Mesendoderm (in vitro differentiated cells): ENCODE measurements around the gene VPS9D1.

Experiments used
- DNase-seq: peaks from one replicate; pipeline ENCODE4 v3.0.0; 2013
- H2AK5ac ChIP-seq: 2 replicates; pipeline ENCODE4 v1.6.1; 2013; ENCODE audit warnings: low read length, inconsistent platforms
- H2BK120ac ChIP-seq: 2 replicates; pipeline ENCODE4 v1.6.1; 2013; ENCODE audit warnings: low read depth, mild to moderate bottlenecking, low read length, moderate library complexity, mixed read lengths
- H2BK15ac ChIP-seq: replicated peaks from 2 replicates; pipeline ENCODE4 v1.6.1; 2013; ENCODE audit warnings: low read depth, mild to moderate bottlenecking, moderate library complexity
- H2BK5ac ChIP-seq: 2 replicates; pipeline ENCODE4 v1.6.1; 2013; ENCODE audit warnings: low read length, inconsistent platforms
- H3K18ac ChIP-seq: 2 replicates; pipeline ENCODE4 v1.6.1; 2013; ENCODE audit warnings: mild to moderate bottlenecking, low read length, mixed read lengths
- H3K23ac ChIP-seq: one replicate; pipeline ENCODE4 v1.6.1; 2013; ENCODE audit warnings: low read length
- H3K27ac ChIP-seq: 2 replicates; pipeline ENCODE4 v1.5.1; 2013; ENCODE audit warnings: low read depth, mild to moderate bottlenecking, inconsistent platforms, low read length, moderate library complexity
- H3K27me3 ChIP-seq: 2 replicates; pipeline ENCODE4 v1.6.1; 2013; ENCODE audit warnings: low read length, control low read depth, mild to moderate bottlenecking, inconsistent platforms; ENCODE audit not compliant: insufficient read depth, poor library complexity
- H3K36me3 ChIP-seq: 2 replicates; pipeline ENCODE4 v1.6.1; 2013; ENCODE audit warnings: low read length, inconsistent platforms; ENCODE audit not compliant: control insufficient read depth, insufficient read depth
- H3K4ac ChIP-seq: one replicate; pipeline ENCODE4 v1.6.1; 2013; ENCODE audit warnings: low read depth, mild to moderate bottlenecking, low read length, moderate library complexity
- H3K4me1 ChIP-seq: 2 replicates; pipeline ENCODE4 v1.6.1; 2013; ENCODE audit warnings: low read depth, low read length, inconsistent platforms; ENCODE audit not compliant: control insufficient read depth
- H3K4me2 ChIP-seq: 2 replicates; pipeline ENCODE4 v1.6.1; 2013; ENCODE audit warnings: low read length
- H3K4me3 ChIP-seq: 2 replicates; pipeline ENCODE4 v1.5.1; 2013; ENCODE audit warnings: mild to moderate bottlenecking, low read length
- H3K56ac ChIP-seq: one replicate; pipeline ENCODE4 v1.6.1; 2013; ENCODE audit warnings: low read length
- H3K79me1 ChIP-seq: 2 replicates; pipeline ENCODE4 v1.6.1; 2013; ENCODE audit warnings: low read length, inconsistent platforms
- H3K79me2 ChIP-seq: 2 replicates; pipeline ENCODE4 v1.6.1; 2013; ENCODE audit warnings: mild to moderate bottlenecking, low read length; ENCODE audit not compliant: control insufficient read depth, insufficient read depth
- H3K9ac ChIP-seq: 2 replicates; pipeline ENCODE4 v1.6.1; 2013; ENCODE audit warnings: low read length, inconsistent platforms
- H4K5ac ChIP-seq: one replicate; pipeline ENCODE4 v1.6.1; 2013; ENCODE audit warnings: low read length
- H4K8ac ChIP-seq: one replicate; pipeline ENCODE4 v1.6.1; 2013; ENCODE audit warnings: low read depth, mild to moderate bottlenecking, control low read depth, low read length, moderate library complexity
- WGBS: extraction: QIAGEN DNeasy Blood & Tissue Kit; methylation state at CpG from one replicate; pipeline ENCODE4 v1.1.7; 2013; ENCODE audit warnings: low lambda C conversion rate, missing lambda C conversion rate; ENCODE audit not compliant: insufficient coverage; ENCODE audit errors: extremely low coverage; 5-methylcytosine and 5-hydroxymethylcytosine counted together

Gene VPS9D1

DNA sequence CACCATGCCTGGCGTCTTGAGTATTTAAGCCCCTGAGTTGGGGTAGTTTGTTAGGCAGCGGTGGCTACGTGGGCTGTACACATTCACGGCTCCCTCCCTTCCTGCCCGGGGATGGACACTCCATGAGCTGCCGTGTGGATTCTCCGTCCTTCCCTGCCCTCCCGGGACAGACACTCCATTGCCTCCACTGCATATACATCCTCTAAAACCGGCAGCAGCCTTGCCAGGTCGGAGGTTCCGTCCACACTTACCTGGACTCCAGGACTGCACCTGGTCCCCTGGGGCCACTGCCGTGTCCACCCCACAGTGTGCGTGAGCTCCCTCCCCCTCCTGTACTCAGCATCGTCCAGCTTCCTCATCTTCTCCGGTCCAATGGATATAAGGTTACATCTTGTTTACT, 15.7 kb downstream of the VPS9D1 start:
- Histone ChIP-seq H3K79me2 (no peaks in the 10 kb centered on the region), H3K9ac (no peak overlapping the region), H3K79me1 (no peaks in the 10 kb centered on the region), H3K4ac (no peak overlapping the region), H3K4me3 (no peak overlapping the region), H2BK5ac (no peak overlapping the region), H2AK5ac (no peak overlapping the region), H3K23ac (no peak overlapping the region), H3K27ac (no peak overlapping the region), H3K36me3 (no peaks in the 10 kb centered on the region), H3K4me2 (no peak overlapping the region), H2BK15ac (no peak overlapping the region), H3K4me1 (peaks cover 5% of the 10 kb centered on the region), H3K27me3 (no peaks in the 10 kb centered on the region), H4K5ac (no peak overlapping the region), H3K18ac (no peak overlapping the region), H2BK120ac (no peak overlapping the region), H3K56ac (no peak overlapping the region), H4K8ac (no peak overlapping the region)
- DNase-seq: no peak
- no CpG with 5 or more reads among the region's 15 CpGs for WGBS

GRCh38 chr16:89704281-89704680, 16.4 kb downstream of the VPS9D1 start:
- no peak overlapping the region for H4K8ac ChIP-seq
- H3K36me3 ChIP-seq: no peaks in the 10 kb centered on the region
- no peak overlapping the region for H2BK5ac ChIP-seq
- no peak overlapping the region for H3K56ac ChIP-seq
- H3K4me2 ChIP-seq: no peak overlapping the region
- H3K18ac ChIP-seq: no peak overlapping the region
- no peak overlapping the region for H3K9ac ChIP-seq
- no peak overlapping the region for H3K4me3 ChIP-seq
- no peak for DNase-seq
- no peaks in the 10 kb centered on the region for H3K27me3 ChIP-seq
- no peak overlapping the region for H2BK15ac ChIP-seq
- no peak overlapping the region for H3K27ac ChIP-seq
- no peaks in the 10 kb centered on the region for H3K79me2 ChIP-seq
- peaks cover 7% of the 10 kb centered on the region for H3K4me1 ChIP-seq
- no peak overlapping the region for H3K4ac ChIP-seq
- no peak overlapping the region for H2BK120ac ChIP-seq
- no peak overlapping the region for H2AK5ac ChIP-seq
- H4K5ac ChIP-seq: no peak overlapping the region
- H3K23ac ChIP-seq: no peak overlapping the region
- no peaks in the 10 kb centered on the region for H3K79me1 ChIP-seq
- WGBS: no CpG with 5 or more reads among the region's 13 CpGs

- Histone ChIP-seq H3K9ac (peak within 1 kb of the TSS; percentile 80), H3K27me3 (no peaks in the 10 kb centered on the region), H3K4me3 (peak within 1 kb of the TSS; percentile 74), H3K23ac (peak within 1 kb of the TSS; percentile 80), H3K79me1 (no peaks in the 10 kb centered on the region), H3K4ac (no peak within 1 kb of the TSS), H2BK5ac (no peak within 1 kb of the TSS), H4K8ac (no peak within 1 kb of the TSS), H3K27ac (peak within 1 kb of the TSS; percentile 55), H3K4me1 (peaks cover 7% of the 10 kb centered on the region), H4K5ac (no peak within 1 kb of the TSS), H3K18ac (no peak within 1 kb of the TSS), H3K36me3 (peaks cover 2% of the 10 kb centered on the region), H3K79me2 (no peaks in the 10 kb centered on the region), H3K4me2 (peak within 1 kb of the TSS; percentile 88), H3K56ac (peak within 1 kb of the TSS; percentile 90), H2AK5ac (no peak within 1 kb of the TSS), H2BK15ac (no peak within 1 kb of the TSS), H2BK120ac (no peak within 1 kb of the TSS)
- no CpG with 5 or more reads among the region's 97 CpGs for WGBS
- DNase-seq: peak; percentile 98
These were observed 19.0 kb downstream of the VPS9D1 start, which contains the start of gene SPATA2L for GRCh38 chr16:89701425-89702406. SPATA2L (minus strand) TSS chr16:89701705; CDS start chr16:89701232, 473 bp downstream.

DNA sequence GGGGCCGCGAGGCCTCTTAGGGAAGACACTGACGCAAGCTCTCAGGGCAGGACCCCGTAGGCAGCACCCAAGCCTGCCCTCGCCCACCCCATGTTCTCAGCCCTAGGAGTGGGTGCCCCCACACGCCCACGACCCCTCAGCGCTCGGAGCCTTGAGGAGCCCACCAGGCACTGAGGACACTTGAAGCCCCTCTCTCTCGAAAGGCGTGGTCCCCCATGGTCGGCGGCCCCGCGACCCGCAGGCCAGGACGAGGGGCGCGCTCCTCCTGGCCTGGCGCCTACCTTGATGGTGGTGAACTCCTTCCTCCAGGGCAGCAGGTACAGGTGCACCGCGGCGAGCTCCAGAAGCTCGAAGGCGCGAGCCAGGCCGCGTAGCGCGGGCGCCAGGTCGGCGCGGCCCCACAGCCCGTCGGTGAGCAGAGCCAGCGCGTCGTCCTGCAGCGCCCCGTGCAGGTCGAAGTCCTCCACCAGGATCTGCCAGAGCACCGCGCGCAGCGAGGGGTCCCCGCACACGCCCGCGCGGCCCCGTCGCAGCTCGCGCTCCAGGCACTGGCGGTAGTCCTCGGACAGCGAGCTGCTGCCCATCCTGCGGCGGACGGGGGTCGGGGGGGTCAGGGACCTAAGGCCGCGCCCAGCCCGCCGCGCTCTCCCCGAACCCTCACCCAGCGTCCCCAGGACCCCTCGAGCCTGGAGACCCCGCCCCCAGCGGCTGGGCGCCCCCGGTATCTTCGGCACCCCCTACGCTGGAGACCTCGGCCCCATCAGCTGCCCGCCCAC, 19.9 kb downstream of the VPS9D1 start:
- Histone ChIP-seq H3K4ac (no peak overlapping the region), H3K36me3 (peaks cover 2% of the 10 kb centered on the region), H2BK15ac (no peak overlapping the region), H3K79me2 (no peaks in the 10 kb centered on the region), H3K27me3 (no peaks in the 10 kb centered on the region), H2BK5ac (no peak overlapping the region), H3K79me1 (no peaks in the 10 kb centered on the region), H2AK5ac (no peak overlapping the region), H3K4me2 (peak overlapping the region; percentile 88), H3K4me3 (peak overlapping the region; percentile 74), H3K27ac (peak overlapping the region; percentile 55), H3K23ac (peak overlapping the region; percentile 80), H4K8ac (no peak overlapping the region), H3K18ac (no peak overlapping the region), H3K9ac (peak overlapping the region; percentile 80), H4K5ac (no peak overlapping the region), H3K4me1 (peaks cover 7% of the 10 kb centered on the region), H2BK120ac (no peak overlapping the region), H3K56ac (peak overlapping the region; percentile 90)
- no CpG with 5 or more reads among the region's 78 CpGs for WGBS
- DNase-seq: peak; percentile 83

DNA sequence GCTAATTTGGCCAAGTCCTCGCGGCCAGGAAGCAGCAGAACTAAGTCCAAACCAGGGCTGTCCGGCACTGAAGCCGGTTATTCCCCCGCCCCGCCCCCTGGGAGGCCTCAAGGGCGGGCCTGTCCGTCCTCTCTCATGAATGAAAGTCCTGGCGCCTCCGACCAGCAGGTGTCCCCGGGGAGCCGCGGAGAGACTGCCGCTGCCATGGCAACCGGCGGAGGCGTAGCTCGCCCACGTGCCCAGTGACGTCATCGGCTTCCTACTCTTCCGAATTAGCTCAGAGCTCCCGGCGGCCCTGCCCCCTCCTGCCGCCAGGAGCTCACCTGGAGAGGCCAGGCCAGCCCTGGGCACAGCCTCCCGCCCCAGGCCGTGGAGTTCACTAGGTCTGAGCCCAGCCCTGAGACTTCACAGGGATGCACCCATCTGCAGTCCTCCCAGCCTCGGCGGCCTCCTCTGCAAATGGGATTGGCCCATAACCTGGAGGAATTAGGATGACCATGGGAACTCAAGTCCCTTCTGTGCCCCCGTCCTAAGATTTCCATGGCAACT, 20.5 kb downstream of the VPS9D1 start:
- Histone ChIP-seq H4K5ac (no peak overlapping the region), H3K36me3 (peaks cover 2% of the 10 kb centered on the region), H3K4me1 (peaks cover 7% of the 10 kb centered on the region), H2BK120ac (no peak overlapping the region), H4K8ac (no peak overlapping the region), H3K4me3 (peak overlapping the region; percentile 74), H3K23ac (peak overlapping the region; percentile 80), H3K79me2 (no peaks in the 10 kb centered on the region), H3K4me2 (peak overlapping the region; percentile 88), H3K56ac (peak overlapping the region; percentile 90), H3K4ac (no peak overlapping the region), H2AK5ac (no peak overlapping the region), H3K9ac (peak overlapping the region; percentile 80), H3K27me3 (no peaks in the 10 kb centered on the region), H2BK5ac (no peak overlapping the region), H2BK15ac (no peak overlapping the region), H3K18ac (no peak overlapping the region), H3K79me1 (no peaks in the 10 kb centered on the region), H3K27ac (no peak overlapping the region)
- WGBS: no CpG with 5 or more reads among the region's 30 CpGs
- DNase-seq: peak; percentile 100
